ENCODE data around the gene MIGA2.

- TF ChIP-seq POLR2AphosphoS5 (IDR thresholded peaks at IDR 0.05; ENCODE audit: borderline replicate concordance, low read depth, low read length) (no peak), EZH2 (IDR thresholded peaks at IDR 0.05) (no peak), FOXP2 (optimal IDR thresholded peaks at IDR 0.05; ENCODE audit: control extremely low read depth, extremely low read length, insufficient read depth) (no peak)
Observed at GRCh38 chr9:128987805-128988204, 48.6 kb upstream of the MIGA2 start.

Data from SK-N-MC (cell line).